HG03097 (cell line): ENCODE results near the gene FASTKD2.

Experiments used
- ATAC-seq: cut with Tn5 transposase; IDR thresholded peaks from one replicate; pipeline ENCODE4 v1.9.1; 2021; ENCODE audit not compliant: unreplicated experiment, low FRiP score

The FASTKD2 gene

DNA sequence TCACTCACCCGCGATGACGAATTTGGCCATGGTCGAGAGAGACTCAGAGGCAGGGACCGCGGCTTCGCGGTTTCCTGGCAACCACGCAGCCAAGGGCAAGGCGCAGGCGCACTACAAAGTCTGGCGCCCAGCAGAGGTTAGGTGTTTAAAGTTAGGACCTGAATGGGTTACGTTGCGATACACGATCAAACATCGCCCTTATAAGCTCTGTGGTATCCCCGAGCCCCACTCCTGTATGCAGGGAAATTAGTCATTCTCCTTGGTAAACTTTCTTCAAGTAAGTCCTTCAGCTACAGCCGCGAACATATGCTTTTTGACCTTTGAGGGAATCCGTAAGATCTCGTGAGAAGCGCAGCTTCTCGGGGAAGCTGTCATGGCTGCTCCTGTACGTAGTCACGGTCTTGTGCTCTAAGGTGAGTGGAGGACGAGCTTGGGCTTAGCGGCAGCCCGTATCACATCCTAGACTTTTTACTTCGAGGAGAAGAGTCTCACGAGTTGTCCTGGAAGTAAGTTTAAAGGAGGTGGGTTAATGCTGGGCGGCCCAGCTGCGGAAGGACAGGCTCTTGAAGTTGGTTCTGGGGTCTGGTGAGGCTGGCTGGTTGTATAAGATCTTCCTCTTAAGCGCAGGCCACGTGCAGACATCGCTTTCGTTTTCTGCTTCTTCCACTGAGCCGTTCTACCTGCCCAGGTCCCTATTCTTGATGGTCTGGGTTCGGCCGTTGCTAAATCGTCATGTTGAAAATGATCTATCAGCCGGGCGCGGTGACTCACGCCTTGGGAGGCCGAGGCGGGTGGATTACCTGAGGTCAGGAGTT is at the start of gene FASTKD2, which contains the start of gene MDH1B:
Gene FASTKD2 (plus strand): TSS at position 365 of the 815 bp plus-strand sequence. CDS start 1,088 bp downstream, outside the sequence.
Gene MDH1B (minus strand): TSS at position 87 of the 815 bp plus-strand sequence. CDS start 57 bp downstream, at position 30.
- ATAC-seq = peak; percentile 94

DNA sequence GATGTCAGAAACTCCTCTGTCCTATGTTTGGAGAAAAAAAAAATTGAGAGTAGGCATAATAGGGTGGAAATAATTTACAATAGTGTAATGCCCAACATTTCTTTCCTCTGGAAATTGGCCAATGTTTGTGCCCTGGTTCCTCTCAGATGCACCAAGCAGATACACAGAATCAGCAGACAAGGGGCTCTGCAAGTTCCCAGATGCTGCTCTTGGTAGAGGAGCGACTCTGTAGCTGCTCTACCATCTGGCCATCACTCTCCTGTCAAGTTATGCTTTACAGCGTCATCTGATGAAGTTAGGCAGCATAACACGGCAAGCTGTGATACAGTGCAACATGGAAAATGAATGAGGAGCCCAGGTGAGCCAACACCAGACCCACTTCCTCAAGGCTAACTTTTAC is 48.8 kb upstream of the FASTKD2 start:
- no peak for ATAC-seq

GRCh38 chr2:206718296-206718695 is 47.1 kb upstream of the FASTKD2 start, which contains the start of gene DYTN:
TSS of gene DYTN (minus strand) at chr2:206718396. CDS start at chr2:206718279, 117 bp downstream.
- no peak for ATAC-seq

GRCh38 chr2:206721256-206721920 is 44.0 kb upstream of the FASTKD2 start:
- ATAC-seq = peak; percentile 61

GRCh38 chr2:206723288-206723687 is 42.1 kb upstream of the FASTKD2 start:
- no peak for ATAC-seq

DNA sequence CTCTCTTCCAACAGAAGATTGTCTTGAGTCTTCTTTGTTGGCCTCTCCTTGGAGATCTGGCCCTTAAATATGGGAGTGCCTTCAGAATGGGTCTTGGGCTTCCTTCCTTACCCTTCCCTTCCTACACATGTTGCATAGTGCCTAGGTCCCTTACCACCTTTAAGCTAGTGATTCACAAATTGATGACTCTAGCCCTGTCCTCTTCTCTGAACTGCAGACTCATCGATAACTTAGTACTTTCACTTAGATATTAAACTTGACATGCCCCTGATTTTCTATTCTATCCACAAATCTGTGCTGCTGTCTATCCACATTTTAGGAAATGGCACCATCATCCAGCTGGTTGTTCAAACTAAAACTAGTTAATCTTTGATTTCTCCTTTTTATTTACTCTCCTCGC is 38.1 kb upstream of the FASTKD2 start:
- no peak for ATAC-seq

- no peak for ATAC-seq
These were observed 36.9 kb upstream of the FASTKD2 start for GRCh38 chr2:206728277-206729199.

DNA sequence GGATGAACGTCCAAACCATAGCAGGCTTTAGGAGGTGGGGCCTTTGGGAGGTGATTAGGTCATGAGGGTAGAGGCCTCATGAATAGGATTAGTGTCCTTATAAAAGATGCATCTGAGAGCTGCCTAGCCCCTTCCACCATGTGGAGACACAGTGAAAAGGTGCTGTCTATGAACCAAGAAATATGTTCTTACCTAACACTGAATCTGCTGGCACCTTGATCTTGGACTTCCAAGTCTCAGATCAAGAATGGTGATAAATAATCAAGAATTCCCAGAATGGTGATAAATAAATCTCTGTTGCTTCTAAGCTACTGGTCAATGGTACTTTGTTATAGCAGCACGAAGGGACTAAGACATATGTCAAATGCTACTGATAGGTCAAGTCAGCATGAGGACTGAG is 32.1 kb upstream of the FASTKD2 start:
- ATAC-seq = no peak

GRCh38 chr2:206736935-206737334 is 28.5 kb upstream of the FASTKD2 start:
- no peak for ATAC-seq

GRCh38 chr2:206739271-206739670 is 26.1 kb upstream of the FASTKD2 start:
- no peak for ATAC-seq

DNA sequence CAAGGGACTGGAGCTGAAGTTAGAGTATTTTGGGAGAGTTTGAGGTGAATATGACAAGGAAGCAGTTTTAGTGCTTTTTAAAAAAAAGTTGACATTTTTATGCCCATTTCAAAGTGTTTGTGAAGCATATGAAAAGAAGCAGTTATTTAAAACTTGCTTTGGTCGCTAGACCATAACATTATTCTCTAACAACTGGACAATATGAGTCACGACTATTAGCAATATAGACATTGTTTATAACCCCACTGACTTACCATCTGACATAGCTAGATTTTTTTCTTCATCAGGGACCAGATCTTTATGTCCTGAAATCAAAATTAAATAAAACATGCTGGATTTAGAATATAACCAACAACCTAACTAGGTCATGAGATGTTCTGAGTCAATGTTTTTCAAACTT is 24.6 kb upstream of the FASTKD2 start:
- no peak for ATAC-seq

GRCh38 chr2:206756816-206757215 is 8.6 kb upstream of the FASTKD2 start:
- ATAC-seq = no peak

DNA sequence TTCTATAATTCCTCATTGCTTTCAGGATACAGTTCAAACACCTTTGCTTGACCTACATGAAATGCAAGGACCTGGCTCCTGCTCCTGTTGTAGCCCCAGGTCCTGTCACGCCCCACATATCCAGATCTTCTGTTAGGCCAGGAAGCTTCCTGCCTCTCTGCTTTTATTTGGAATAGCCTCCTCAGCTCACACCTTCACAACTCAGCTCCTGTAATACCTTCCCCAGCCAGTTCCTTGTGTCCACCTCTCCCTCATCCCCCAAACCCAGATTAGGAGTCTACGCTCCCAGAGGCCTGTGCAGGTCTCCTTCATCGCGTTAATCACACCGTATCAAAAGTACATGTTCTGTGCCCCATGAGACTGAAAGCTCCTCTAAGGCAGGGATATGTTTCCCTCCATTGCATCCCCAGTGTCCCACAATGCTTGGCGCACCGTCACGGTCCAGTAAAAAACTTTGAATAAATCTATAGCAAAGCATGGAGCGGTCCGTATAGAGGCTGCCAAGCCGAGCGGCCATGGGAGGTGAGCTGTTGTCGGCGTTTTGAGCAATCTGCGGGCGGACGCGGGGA is 649 bp upstream of the FASTKD2 start:
- no peak for ATAC-seq

- ATAC-seq = no peak
These were observed 888 bp downstream of the FASTKD2 start for GRCh38 chr2:206766057-206766930.

DNA sequence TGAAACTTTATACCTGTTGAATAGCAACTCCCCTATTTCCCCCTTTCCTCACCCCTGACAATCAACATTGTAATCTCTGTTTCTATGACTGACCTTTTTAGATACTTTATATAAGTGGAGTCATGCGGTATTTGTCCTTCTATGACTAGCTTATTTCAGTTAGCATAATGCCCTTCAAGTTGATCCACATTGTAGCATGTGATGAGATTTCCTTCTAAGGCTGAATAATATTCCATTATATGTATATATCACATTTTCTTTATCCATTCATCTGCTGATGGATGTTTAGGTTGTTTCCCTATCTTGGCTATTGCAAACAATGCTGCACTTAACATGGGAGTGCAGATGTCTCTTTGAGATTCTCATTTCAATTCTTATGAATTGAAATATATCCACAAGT is 9.5 kb downstream of the FASTKD2 start:
- no peak for ATAC-seq

DNA sequence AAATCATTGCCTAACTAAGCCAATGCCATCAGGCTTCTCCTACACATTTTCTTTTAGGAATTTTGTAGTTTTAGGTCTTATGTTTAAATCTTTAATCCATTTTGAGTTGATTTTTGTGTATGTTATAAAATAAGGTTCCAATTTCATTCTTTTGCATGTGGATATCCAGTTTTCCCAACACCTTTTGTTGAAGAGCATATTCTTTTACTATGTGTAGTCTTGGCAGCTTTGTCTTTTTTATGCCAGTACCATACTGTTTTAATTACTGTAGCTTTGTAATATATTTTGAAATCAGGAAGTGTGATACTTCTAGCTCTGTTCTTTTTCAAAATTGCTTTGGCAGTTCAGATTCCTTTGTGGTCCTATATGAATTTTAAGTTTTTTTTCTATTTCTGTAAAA is 11.0 kb downstream of the FASTKD2 start:
- ATAC-seq = no peak

- ATAC-seq = no peak
These were observed 15.3 kb downstream of the FASTKD2 start for GRCh38 chr2:206780671-206781070.

GRCh38 chr2:206783718-206784117 is 18.3 kb downstream of the FASTKD2 start:
- ATAC-seq = no peak

DNA sequence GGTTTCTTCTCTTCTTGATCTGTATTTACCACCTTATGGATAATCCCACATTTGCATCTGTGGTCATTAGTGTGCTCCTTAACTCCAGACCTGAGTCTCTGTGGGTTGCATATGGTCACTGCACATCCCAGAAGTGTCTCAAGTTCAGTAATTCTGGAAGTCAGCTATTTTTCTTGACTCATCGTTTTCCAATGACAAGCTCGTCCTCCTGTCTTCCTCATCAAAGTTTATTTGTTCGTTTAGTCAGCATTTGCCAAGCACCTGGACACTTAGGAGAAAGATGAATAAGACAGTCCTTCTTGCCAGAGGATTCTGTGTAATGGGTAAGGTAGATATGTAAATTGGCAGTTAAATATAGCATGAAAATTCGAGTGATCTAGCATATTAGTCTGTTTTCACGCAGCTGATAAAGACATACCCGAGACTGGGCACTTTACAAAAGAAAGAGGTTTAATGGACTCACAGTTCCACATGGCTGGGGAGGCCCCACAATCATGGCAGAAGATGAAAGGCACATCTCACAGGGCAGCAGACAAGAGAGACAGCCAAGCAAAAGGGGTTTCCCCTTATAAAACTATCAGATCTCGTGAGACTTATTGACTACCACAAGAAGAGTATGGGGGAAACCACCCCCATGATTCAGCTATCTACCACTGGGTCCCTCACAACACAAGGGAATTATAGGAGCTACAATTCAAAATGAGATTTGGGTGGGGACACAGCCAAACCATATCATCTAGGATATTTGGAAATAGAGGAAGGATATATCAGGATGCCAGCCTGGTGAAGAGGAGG is 19.4 kb downstream of the FASTKD2 start:
- no peak for ATAC-seq
